NCI-H1105 treated with DMSO at 0.1 percent for 48 hours (cell line): ENCODE results near the gene GALP.
"Not testable (repeated sequence)": the region's sequence is repeated elsewhere in the genome, so short reads cannot be mapped to it uniquely, and the experiment has no call there.

Source experiments
- DNase-seq: peaks from one replicate; lab custom pipeline; 2025; lab: John Stamatoyannopoulos, UW

The GALP gene

GRCh38 chr19:56175861-56176307 is at the start of gene GALP:
TSS of gene GALP (plus strand) at chr19:56176008. CDS start at chr19:56177109, 1,101 bp downstream.
- DNase-seq, result not testable (repeated sequence)

GRCh38 chr19:56126983-56127780 is 48.6 kb upstream of the GALP start:
- DNase-seq, result no peak

GRCh38 chr19:56130006-56130405 is 45.8 kb upstream of the GALP start:
- DNase-seq, result no peak

- no peak for DNase-seq
Observed at GRCh38 chr19:56131651-56132050, 44.2 kb upstream of the GALP start.

GRCh38 chr19:56132316-56132822 is 43.4 kb upstream of the GALP start:
- DNase-seq, result no peak

- no peak for DNase-seq
Observed at GRCh38 chr19:56133858-56134653, 41.8 kb upstream of the GALP start.

GRCh38 chr19:56134654-56134921 is 41.2 kb upstream of the GALP start:
- DNase-seq, result no peak

GRCh38 chr19:56136362-56136761 is 39.4 kb upstream of the GALP start:
- no peak for DNase-seq

- no peak for DNase-seq
Observed at GRCh38 chr19:56137405-56137804, 38.4 kb upstream of the GALP start.

GRCh38 chr19:56138069-56138468 is 37.7 kb upstream of the GALP start:
- no peak for DNase-seq

- no peak for DNase-seq
Observed at GRCh38 chr19:56139847-56140582, 35.8 kb upstream of the GALP start.

- peak; percentile 100 for DNase-seq
Observed at GRCh38 chr19:56140583-56141416, 35.0 kb upstream of the GALP start, which contains the start of gene ZNF444. TSS of gene ZNF444 (plus strand) at chr19:56141287. CDS start at chr19:56146912, 5,625 bp downstream.

- no peak for DNase-seq
Observed at GRCh38 chr19:56141417-56141993, 34.3 kb upstream of the GALP start.

GRCh38 chr19:56142087-56142787 is 33.6 kb upstream of the GALP start:
- no peak for DNase-seq

GRCh38 chr19:56142897-56143434 is 32.8 kb upstream of the GALP start:
- no peak for DNase-seq

GRCh38 chr19:56144376-56144775 is 31.4 kb upstream of the GALP start:
- no peak for DNase-seq

- DNase-seq, result no peak
Observed at GRCh38 chr19:56144831-56145230, 31.0 kb upstream of the GALP start.

GRCh38 chr19:56145698-56146097 is 30.1 kb upstream of the GALP start:
- no peak for DNase-seq

- no peak for DNase-seq
Observed at GRCh38 chr19:56146904-56147303, 28.9 kb upstream of the GALP start.

GRCh38 chr19:56147307-56147706 is 28.5 kb upstream of the GALP start:
- no peak for DNase-seq
